Ishikawa (cell line): Measurements from ENCODE around the gene CCL7.

Source experiments
- CEBPB ChIP-seq: IDR thresholded peaks from 2 replicates; pipeline ENCODE4 v1.6.1; 2012
- TF ChIP-seq, protein P1 (sequence below): IDR thresholded peaks from 2 replicates; pipeline ENCODE4 v1.6.1; 2012; ENCODE audit warnings: low read depth, mild to moderate bottlenecking

DNA sequence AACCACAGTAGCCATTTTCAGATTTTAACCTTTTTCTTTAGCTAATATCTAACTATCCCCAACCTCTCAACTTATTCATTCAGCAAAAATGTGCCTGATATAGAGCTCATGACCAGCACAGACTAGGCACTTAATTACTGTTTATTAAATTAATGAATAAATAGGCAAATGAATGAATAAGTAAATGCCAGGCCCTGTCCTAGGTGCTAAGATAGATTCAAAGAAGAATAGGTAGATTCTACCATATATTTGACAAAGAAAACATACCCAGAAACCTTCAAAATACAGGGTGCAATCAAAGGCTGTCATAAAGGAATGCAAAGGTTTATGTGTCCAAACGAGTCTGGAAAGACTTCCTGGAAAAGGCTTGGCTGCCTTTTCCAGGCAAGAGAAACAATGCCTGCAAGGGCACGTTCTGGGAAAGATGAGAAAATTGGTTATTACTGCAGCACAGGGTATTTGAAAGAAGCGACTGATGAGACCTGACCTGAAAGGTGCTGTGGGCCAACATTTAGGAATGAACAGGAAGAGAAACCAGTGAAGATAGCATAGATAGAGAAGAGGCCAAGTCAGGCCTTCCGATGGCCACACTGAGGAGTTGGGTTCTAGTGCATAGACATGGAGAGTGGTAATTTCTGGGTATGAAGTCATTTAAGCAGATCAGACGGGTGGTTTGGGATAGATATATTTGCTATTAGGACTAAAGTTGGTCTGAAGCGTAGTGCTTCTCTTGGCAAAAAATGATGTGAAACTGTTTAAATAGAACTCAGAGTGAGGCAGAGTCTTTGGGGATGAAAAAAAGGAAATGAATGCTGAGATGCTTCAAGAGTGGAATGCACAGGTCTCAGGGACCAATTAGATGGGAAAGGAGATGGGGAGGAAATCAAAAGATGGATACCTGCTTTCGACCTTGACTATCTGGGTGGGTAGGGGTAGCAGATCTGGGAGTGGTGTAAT is 26.4 kb upstream of the CCL7 start:
- TF ChIP-seq, protein P1, sequence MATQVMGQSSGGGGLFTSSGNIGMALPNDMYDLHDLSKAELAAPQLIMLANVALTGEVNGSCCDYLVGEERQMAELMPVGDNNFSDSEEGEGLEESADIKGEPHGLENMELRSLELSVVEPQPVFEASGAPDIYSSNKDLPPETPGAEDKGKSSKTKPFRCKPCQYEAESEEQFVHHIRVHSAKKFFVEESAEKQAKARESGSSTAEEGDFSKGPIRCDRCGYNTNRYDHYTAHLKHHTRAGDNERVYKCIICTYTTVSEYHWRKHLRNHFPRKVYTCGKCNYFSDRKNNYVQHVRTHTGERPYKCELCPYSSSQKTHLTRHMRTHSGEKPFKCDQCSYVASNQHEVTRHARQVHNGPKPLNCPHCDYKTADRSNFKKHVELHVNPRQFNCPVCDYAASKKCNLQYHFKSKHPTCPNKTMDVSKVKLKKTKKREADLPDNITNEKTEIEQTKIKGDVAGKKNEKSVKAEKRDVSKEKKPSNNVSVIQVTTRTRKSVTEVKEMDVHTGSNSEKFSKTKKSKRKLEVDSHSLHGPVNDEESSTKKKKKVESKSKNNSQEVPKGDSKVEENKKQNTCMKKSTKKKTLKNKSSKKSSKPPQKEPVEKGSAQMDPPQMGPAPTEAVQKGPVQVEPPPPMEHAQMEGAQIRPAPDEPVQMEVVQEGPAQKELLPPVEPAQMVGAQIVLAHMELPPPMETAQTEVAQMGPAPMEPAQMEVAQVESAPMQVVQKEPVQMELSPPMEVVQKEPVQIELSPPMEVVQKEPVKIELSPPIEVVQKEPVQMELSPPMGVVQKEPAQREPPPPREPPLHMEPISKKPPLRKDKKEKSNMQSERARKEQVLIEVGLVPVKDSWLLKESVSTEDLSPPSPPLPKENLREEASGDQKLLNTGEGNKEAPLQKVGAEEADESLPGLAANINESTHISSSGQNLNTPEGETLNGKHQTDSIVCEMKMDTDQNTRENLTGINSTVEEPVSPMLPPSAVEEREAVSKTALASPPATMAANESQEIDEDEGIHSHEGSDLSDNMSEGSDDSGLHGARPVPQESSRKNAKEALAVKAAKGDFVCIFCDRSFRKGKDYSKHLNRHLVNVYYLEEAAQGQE, result no peak
- no peak for TF ChIP-seq CEBPB
